H9 (cell line): ENCODE data around the gene MAP2K1. TPM values are rescaled to one million over a fixed set of nuclear protein-coding genes. Genes with fewer than 3 reads are reported as not detected.

Experiments
- DNase-seq: peaks from one replicate; pipeline ENCODE4 v3.0.0-alpha.2; 2017
- H2AFZ ChIP-seq: one replicate; pipeline ENCODE4 v1.6.1; 2013; ENCODE audit warnings: mild to moderate bottlenecking, low read length, control low read depth, moderate library complexity
- H2AK5ac ChIP-seq: 2 replicates; pipeline ENCODE4 v1.6.1; 2013; ENCODE audit warnings: low read length, control low read depth, mixed read lengths; ENCODE audit not compliant: insufficient read length
- H2BK120ac ChIP-seq: one replicate; pipeline ENCODE4 v1.6.1; 2013; ENCODE audit warnings: low read depth, mild to moderate bottlenecking, low read length, control low read depth, inconsistent platforms; ENCODE audit not compliant: poor library complexity, severe bottlenecking
- H2BK12ac ChIP-seq: 2 replicates; pipeline ENCODE4 v1.6.1; 2013; ENCODE audit warnings: low read length, control low read depth, mixed read lengths, low read depth; ENCODE audit not compliant: insufficient read length
- H2BK15ac ChIP-seq: 2 replicates; pipeline ENCODE4 v1.6.1; 2013; ENCODE audit warnings: low read depth, low read length, control low read depth
- H2BK20ac ChIP-seq: one replicate; pipeline ENCODE4 v1.6.1; 2013; ENCODE audit warnings: low read depth, mild to moderate bottlenecking, low read length, control low read depth, inconsistent platforms; ENCODE audit not compliant: poor library complexity, severe bottlenecking
- H2BK5ac ChIP-seq: 2 replicates; pipeline ENCODE4 v1.6.1; 2013; ENCODE audit warnings: low read length, control low read depth, mixed read lengths; ENCODE audit not compliant: insufficient read length
- H3K14ac ChIP-seq: 2 replicates; pipeline ENCODE4 v1.6.1; 2013; ENCODE audit warnings: low read length, control low read depth; ENCODE audit not compliant: insufficient read depth
- H3K18ac ChIP-seq: 2 replicates; pipeline ENCODE4 v1.6.1; 2013; ENCODE audit warnings: low read depth, mild to moderate bottlenecking, mixed read lengths, low read length, control low read depth; ENCODE audit not compliant: insufficient read length
- H3K23ac ChIP-seq: 2 replicates; pipeline ENCODE4 v1.6.1; 2013; ENCODE audit warnings: low read length, control low read depth, mixed read lengths, low read depth; ENCODE audit not compliant: insufficient read length
- H3K23me2 ChIP-seq: 2 replicates; pipeline ENCODE4 v1.6.1; 2013; ENCODE audit warnings: low read depth, mild to moderate bottlenecking, mixed read lengths, low read length, control low read depth; ENCODE audit not compliant: insufficient read length, poor library complexity, severe bottlenecking
- H3K27ac ChIP-seq: 2 replicates; pipeline ENCODE4 v1.5.1; 2013; ENCODE audit warnings: low read length, control low read depth, mixed read lengths, low read depth; ENCODE audit not compliant: insufficient read length
- H3K27me3 ChIP-seq: 2 replicates; pipeline ENCODE4 v1.6.1; 2013; ENCODE audit warnings: low read length, control low read depth, inconsistent platforms; ENCODE audit not compliant: insufficient read depth
- H3K4ac ChIP-seq: 2 replicates; pipeline ENCODE4 v1.6.1; 2013; ENCODE audit warnings: low read depth, mild to moderate bottlenecking, control low read depth, inconsistent platforms, low read length, moderate library complexity
- H3K4me1 ChIP-seq: 2 replicates; pipeline ENCODE4 v1.6.1; 2013; ENCODE audit warnings: low read length, control low read depth, inconsistent platforms; ENCODE audit not compliant: insufficient read depth
- H3K4me2 ChIP-seq: 2 replicates; pipeline ENCODE4 v1.6.1; 2013; ENCODE audit warnings: low read length, control low read depth, mixed read lengths; ENCODE audit not compliant: insufficient read length, insufficient read depth
- H3K56ac ChIP-seq: 2 replicates; pipeline ENCODE4 v1.6.1; 2013; ENCODE audit warnings: low read depth, mild to moderate bottlenecking, mixed read lengths, low read length, control low read depth; ENCODE audit not compliant: insufficient read length
- H3K79me1 ChIP-seq: 2 replicates; pipeline ENCODE4 v1.6.1; 2013; ENCODE audit warnings: low read depth, mild to moderate bottlenecking, moderate library complexity, low read length, control low read depth, inconsistent platforms; ENCODE audit not compliant: insufficient read depth, poor library complexity, severe bottlenecking
- H3K79me2 ChIP-seq: 2 replicates; pipeline ENCODE4 v1.6.1; 2013; ENCODE audit warnings: low read length, control low read depth, inconsistent platforms; ENCODE audit not compliant: insufficient read depth
- H3K9ac ChIP-seq: 2 replicates; pipeline ENCODE4 v1.6.1; 2013; ENCODE audit warnings: low read length, control low read depth, mixed read lengths; ENCODE audit not compliant: insufficient read length; ENCODE audit errors: extremely low read depth
- H3K9me3 ChIP-seq: one replicate; pipeline ENCODE4 v1.6.1; 2013; ENCODE audit warnings: low read depth, low read length, inconsistent platforms; ENCODE audit not compliant: control insufficient read depth
- H3T11ph ChIP-seq: one replicate; pipeline ENCODE4 v1.6.1; 2013; ENCODE audit warnings: mild to moderate bottlenecking, low read length, control low read depth, inconsistent platforms
- H4K20me1 ChIP-seq: one replicate; pipeline ENCODE4 v1.6.1; 2013; ENCODE audit not compliant: control insufficient read depth, insufficient read length, insufficient read depth
- H4K5ac ChIP-seq: 2 replicates; pipeline ENCODE4 v1.6.1; 2013; ENCODE audit warnings: low read depth, mild to moderate bottlenecking, mixed read lengths, low read length, control low read depth; ENCODE audit not compliant: insufficient read length
- H4K8ac ChIP-seq: replicated peaks from 2 replicates; pipeline ENCODE4 v1.6.1; 2013; ENCODE audit warnings: low read length, control low read depth, mixed read lengths, low read depth; ENCODE audit not compliant: insufficient read length
- H4K91ac ChIP-seq: 2 replicates; pipeline ENCODE4 v1.6.1; 2013; ENCODE audit warnings: low read depth, mild to moderate bottlenecking, moderate library complexity, mixed read lengths, low read length, control low read depth; ENCODE audit not compliant: insufficient read length
- H3K27ac Mint-ChIP-seq, 3 experiments: 2 replicates in 2 of 3; 3 replicates in 1 of 3; pipeline ENCODE4 v1.8.0; 2020 to 2021; ENCODE audit warnings: mixed read lengths in 3 of 3, mild to moderate bottlenecking in 1 of 3, moderate library complexity in 1 of 3
- H3K27me3 Mint-ChIP-seq: 2 replicates; pipeline ENCODE4 v1.8.0; 2021; ENCODE audit warnings: low read depth, mild to moderate bottlenecking, moderate library complexity, mixed read lengths
- H3K36me3 Mint-ChIP-seq, 3 experiments: 2 replicates in 2 of 3; 3 replicates in 1 of 3; pipeline ENCODE4 v1.8.0; 2020 to 2021; ENCODE audit warnings: low read depth in 3 of 3, mixed read lengths in 3 of 3; ENCODE audit not compliant: insufficient read depth in 1 of 3
- H3K4me1 Mint-ChIP-seq, 2 experiments: 2 replicates each; pipeline ENCODE4 v1.8.0; 2020; ENCODE audit warnings: mixed read lengths in 2 of 2
- H3K4me3 Mint-ChIP-seq, 2 experiments: 2 replicates in 1 of 2; 3 replicates in 1 of 2; pipeline ENCODE4 v1.8.0; 2020 to 2021; ENCODE audit warnings: mild to moderate bottlenecking in 2 of 2, mixed read lengths in 2 of 2, moderate library complexity in 1 of 2
- H3K9me3 Mint-ChIP-seq, 2 experiments: 2 replicates in 1 of 2; 3 replicates in 1 of 2; pipeline ENCODE4 v1.8.0; 2020; ENCODE audit warnings: mild to moderate bottlenecking in 2 of 2, mixed read lengths in 2 of 2, moderate library complexity in 1 of 2
- CTCF ChIP-seq: fragments of 200-600 bp; sonication (generic); conservative IDR thresholded peaks from 3 replicates; pipeline ENCODE4 v1.8.0; 2021; ENCODE audit warnings: antibody characterized with exemption, mild to moderate bottlenecking
- WGBS: extraction: QIAGEN DNeasy Blood & Tissue Kit; methylation state at CpG from one replicate; pipeline ENCODE4 v1.1.7; 2013; ENCODE audit warnings: missing lambda C conversion rate, low lambda C conversion rate, mixed read lengths; ENCODE audit not compliant: insufficient read length; ENCODE audit errors: extremely low coverage; 5-methylcytosine and 5-hydroxymethylcytosine counted together
- microRNA-seq: library from miRNA; unstranded; fragments of <30 nt; microRNA quantifications from one replicate; pipeline ENCODE4, GENCODE V29; 2020; ENCODE audit warnings: borderline microRNAs expressed
- total RNA-seq: library from RNA; stranded (reverse); gene quantifications from 2 replicates; pipeline ENCODE4 v1.2.1, GENCODE V29; 2021

MAP2K1 gene
- total RNA-seq, 1 experiment from 2014 or later: 50.8 TPM

GRCh38 chr15:66535056-66535455 is 148.3 kb downstream of the MAP2K1 start:
- no peak for DNase-seq
- Histone ChIP-seq H3K27me3 (no peaks in the 10 kb centered on the region), H3K23me2 (no peaks in the 10 kb centered on the region), H3K79me2 (no peaks in the 10 kb centered on the region), H3K23ac (no peak overlapping the region), H4K20me1 (no peaks in the 10 kb centered on the region), H3K18ac (no peak overlapping the region), H2BK15ac (no peak overlapping the region), H4K8ac (no peak overlapping the region), H4K5ac (no peak overlapping the region), H2AK5ac (no peak overlapping the region), H3K9ac (no peak overlapping the region), H3T11ph (no peak overlapping the region), H2BK20ac (no peak overlapping the region), H3K4ac (no peak overlapping the region), H3K4me2 (no peak overlapping the region), H3K9me3 (no peaks in the 10 kb centered on the region), H3K27ac (no peak overlapping the region), H2BK120ac (no peak overlapping the region), H2AFZ (no peak overlapping the region), H4K91ac (no peak overlapping the region), H3K56ac (no peak overlapping the region), H3K79me1 (no peaks in the 10 kb centered on the region), H3K14ac (no peak overlapping the region), H2BK12ac (no peak overlapping the region), H2BK5ac (no peak overlapping the region), H3K4me1 (no peaks in the 10 kb centered on the region)
- TF ChIP-seq CTCF: no peak
- no peak overlapping the region for H3K4me3 Mint-ChIP-seq
- no peaks in the 10 kb centered on the region for H3K4me1 Mint-ChIP-seq
- no peaks in the 10 kb centered on the region for H3K9me3 Mint-ChIP-seq
- H3K27ac Mint-ChIP-seq: no peak overlapping the region; a peak in 1 of 7 replicates
- no peaks in the 10 kb centered on the region for H3K27me3 Mint-ChIP-seq
- no CpG with 5 or more reads among the region's 9 CpGs for WGBS
- peaks cover 12 to 57% (median 45%) of the 10 kb centered on the region in 3 experiments; a peak in 6 of 7 replicates for H3K36me3 Mint-ChIP-seq

Small RNAs within 50 kb of the gene (microRNA-seq; reads per million reads assigned to microRNA genes)
- gene MIR4512: not detected

Other genes with a start within 250 kb of the MAP2K1 start
- 1.2 and 1.6 TPM in 2 replicates for gene MEGF11, start 133.2 kb upstream of the MAP2K1 start, total RNA-seq
- gene DIS3L, start 93.3 kb upstream of the MAP2K1 start, total RNA-seq: 30.2 and 30.7 TPM in 2 replicates
- gene TIPIN, start 30.2 kb upstream of the MAP2K1 start, total RNA-seq: 26.9 and 28.3 TPM in 2 replicates
- 28.9 and 30.7 TPM in 2 replicates for gene SNAPC5, start 110.8 kb downstream of the MAP2K1 start, total RNA-seq
- 3,988 and 4,137 TPM in 2 replicates for gene RPL4, start 117.9 kb downstream of the MAP2K1 start, total RNA-seq
- gene ZWILCH, start 118.4 kb downstream of the MAP2K1 start, total RNA-seq: 47.2 and 48.0 TPM in 2 replicates
- 1.8 and 2.3 TPM in 2 replicates for gene LCTL, start 179.1 kb downstream of the MAP2K1 start, total RNA-seq